ENCODE measurements around the gene CIDEB.

- TF ChIP-seq POLR2AphosphoS5 (IDR thresholded peaks at IDR 0.05; ENCODE audit: low read depth, low read length) (no peak), REST (IDR thresholded peaks at IDR 0.05; ENCODE audit: insufficient read depth in 1 of 2, low read depth in 2 of 2, low read length in 2 of 2) (no peak), FOXP2 (optimal IDR thresholded peaks at IDR 0.05; ENCODE audit: borderline replicate concordance, extremely low read depth, extremely low read length, insufficient read depth) (no peak)
Measured at GRCh38 chr14:24308342-24309124, 756 bp upstream of the CIDEB start.

Measured in PFSK-1 (cell line).